ENCODE results near the gene TACSTD2.

GRCh38 chr1:58597076-58597475 lies 20.0 kb upstream of the TACSTD2 start:
- no peak for TF ChIP-seq REST (IDR thresholded peaks at IDR 0.05; ENCODE audit: insufficient read depth in 1 of 2, low read depth in 2 of 2, low read length in 1 of 2)
- no peak for TF ChIP-seq POLR2AphosphoS5 (IDR thresholded peaks at IDR 0.05; ENCODE audit: low read depth, low read length)
- TF ChIP-seq CTCF (IDR thresholded peaks at IDR 0.05): no peak
- TF ChIP-seq SIN3A (IDR thresholded peaks at IDR 0.05; ENCODE audit: borderline replicate concordance, insufficient read depth, low read depth, low read length): no peak

All from Panc1 (cell line).